Hepatocyte (in vitro differentiated cells): Measurements from ENCODE around the gene LRMDA. TPM values are rescaled to one million over a fixed set of nuclear protein-coding genes. Genes with fewer than 3 reads are reported as not detected.

Experiments used
- DNase-seq: peaks from one replicate; pipeline ENCODE4 v3.0.0-alpha.2; 2016; ENCODE audit warnings: low spot score
- H2AFZ ChIP-seq: fragments of 200-600 bp; sonication (generic); 2 replicates; pipeline ENCODE4 v1.6.0; 2016; ENCODE audit warnings: antibody characterized with exemption, mild to moderate bottlenecking
- H3K27ac ChIP-seq: fragments of 200-600 bp; sonication (generic); 2 replicates; pipeline ENCODE4 v1.5.1; 2016; ENCODE audit warnings: mild to moderate bottlenecking
- H3K27me3 ChIP-seq: fragments of 200-600 bp; sonication (generic); 2 replicates; pipeline ENCODE4 v1.6.1; 2016
- H3K36me3 ChIP-seq: fragments of 200-600 bp; sonication (generic); replicated peaks from 2 replicates; pipeline ENCODE4 v1.5.1; 2016; ENCODE audit warnings: low read depth; ENCODE audit not compliant: insufficient read depth
- H3K4me1 ChIP-seq: fragments of 200-600 bp; sonication (generic); 2 replicates; pipeline ENCODE4 v1.5.1; 2016; ENCODE audit warnings: mild to moderate bottlenecking, moderate library complexity; ENCODE audit not compliant: insufficient read depth
- H3K4me2 ChIP-seq: fragments of 200-600 bp; sonication (generic); 2 replicates; pipeline ENCODE4 v1.6.0; 2016
- H3K4me3 ChIP-seq: fragments of 200-600 bp; sonication (generic); 2 replicates; pipeline ENCODE4 v1.5.1; 2016; ENCODE audit warnings: mild to moderate bottlenecking
- H3K79me2 ChIP-seq: fragments of 200-600 bp; sonication (generic); 2 replicates; pipeline ENCODE4 v1.6.0; 2017; ENCODE audit warnings: mild to moderate bottlenecking
- H3K9me2 ChIP-seq: fragments of 200-600 bp; sonication (generic); replicated peaks from 2 replicates; pipeline ENCODE4 v1.6.0; 2017; ENCODE audit warnings: mild to moderate bottlenecking; ENCODE audit not compliant: insufficient read depth
- H3K9me3 ChIP-seq: fragments of 200-600 bp; sonication (generic); 2 replicates; pipeline ENCODE4 v1.5.1; 2016; ENCODE audit warnings: low read depth, mild to moderate bottlenecking
- H4K20me1 ChIP-seq: fragments of 200-600 bp; sonication (generic); 2 replicates; pipeline ENCODE4 v1.6.0; 2016; ENCODE audit warnings: mild to moderate bottlenecking; ENCODE audit not compliant: insufficient read depth, poor library complexity, severe bottlenecking
- CTCF ChIP-seq: fragments of 200-600 bp; sonication (generic); IDR thresholded peaks from 2 replicates; pipeline ENCODE4 v1.5.1; 2016; ENCODE audit warnings: antibody characterized with exemption, mild to moderate bottlenecking; ENCODE audit not compliant: poor library complexity
- EZH2 ChIP-seq: fragments of 200-600 bp; sonication (generic); IDR thresholded peaks from 2 replicates; pipeline ENCODE4 v1.6.1; 2016; ENCODE audit warnings: antibody characterized with exemption, mild to moderate bottlenecking, borderline replicate concordance
- EZH2phosphoT487 ChIP-seq: fragments of 200-600 bp; sonication (generic); IDR thresholded peaks from one replicate; pipeline ENCODE4 v1.6.1; 2018; ENCODE audit warnings: antibody characterized with exemption, mild to moderate bottlenecking, low read depth, moderate library complexity; ENCODE audit not compliant: unreplicated experiment, severe bottlenecking
- WGBS: methylation state at CpG from one replicate; pipeline ENCODE4 v1.1.6; 2016; ENCODE audit warnings: low lambda C conversion rate; ENCODE audit errors: missing lambda C conversion rate; 5-methylcytosine and 5-hydroxymethylcytosine counted together
- polyA plus RNA-seq: library from polyadenylated mRNA; unstranded; fragments of >200 nt; fragmentation: Nextera tagmentation; extraction: Ambion mirVana; gene quantifications from 2 replicates; pipeline ENCODE4 v1.2.1, GENCODE V29; 2016
- total RNA-seq: library from RNA; depleted of rRNA; stranded (reverse); fragments of >200 nt; gene quantifications from 2 replicates; pipeline ENCODE4 v1.2.3, GENCODE V29; 2014

LRMDA gene
- total and polyA plus RNA-seq, 2 experiments from 2014 or later = 5.6 to 15.7 TPM

GRCh38 chr10:75825661-75826060 lies 394.2 kb downstream of the LRMDA start:
- TF ChIP-seq EZH2phosphoT487 (no peak), CTCF (no peak), EZH2 (no peak)
- DNase-seq = no peak
- peaks cover 12% of the 10 kb centered on the region for H3K4me1 ChIP-seq
- no peaks in the 10 kb centered on the region for H3K36me3 ChIP-seq
- H3K9me2 ChIP-seq = no peaks in the 10 kb centered on the region
- no peak overlapping the region for H3K27ac ChIP-seq
- 71% methylated on average over 5 of the region's 5 CpGs for WGBS
- H4K20me1 ChIP-seq = no peaks in the 10 kb centered on the region
- no peak overlapping the region for H3K4me2 ChIP-seq
- no peaks in the 10 kb centered on the region for H3K9me3 ChIP-seq
- no peak overlapping the region for H2AFZ ChIP-seq
- no peaks in the 10 kb centered on the region for H3K79me2 ChIP-seq
- H3K4me3 ChIP-seq = no peak overlapping the region
- no peaks in the 10 kb centered on the region for H3K27me3 ChIP-seq

- Histone ChIP-seq H3K4me3 (no peak overlapping the region), H3K36me3 (no peaks in the 10 kb centered on the region), H3K27me3 (no peaks in the 10 kb centered on the region), H4K20me1 (no peaks in the 10 kb centered on the region), H3K4me2 (no peak overlapping the region), H2AFZ (no peak overlapping the region), H3K9me3 (no peaks in the 10 kb centered on the region), H3K4me1 (peaks cover 12% of the 10 kb centered on the region), H3K27ac (peak overlapping the region; percentile 13), H3K9me2 (no peaks in the 10 kb centered on the region), H3K79me2 (no peaks in the 10 kb centered on the region)
- WGBS = 72% methylated on average over 5 of the region's 5 CpGs
- no peak for DNase-seq
- TF ChIP-seq EZH2 = no peak
- TF ChIP-seq EZH2phosphoT487 = no peak
- no peak for TF ChIP-seq CTCF
These were observed 395.4 kb downstream of the LRMDA start for GRCh38 chr10:75826846-75827245.

GRCh38 chr10:75827587-75828021 lies 396.2 kb downstream of the LRMDA start:
- 67% methylated on average over 5 of the region's 5 CpGs for WGBS
- Histone ChIP-seq H3K9me3 (no peaks in the 10 kb centered on the region), H2AFZ (no peak overlapping the region), H4K20me1 (no peaks in the 10 kb centered on the region), H3K36me3 (no peaks in the 10 kb centered on the region), H3K4me3 (no peak overlapping the region), H3K4me1 (peaks cover 12% of the 10 kb centered on the region), H3K27me3 (no peaks in the 10 kb centered on the region), H3K27ac (peak overlapping the region; percentile 67), H3K4me2 (no peak overlapping the region), H3K9me2 (no peaks in the 10 kb centered on the region), H3K79me2 (no peaks in the 10 kb centered on the region)
- no peak for DNase-seq
- TF ChIP-seq CTCF = no peak
- no peak for TF ChIP-seq EZH2phosphoT487
- TF ChIP-seq EZH2 = no peak

GRCh38 chr10:75828413-75828812 lies 397.0 kb downstream of the LRMDA start:
- H3K27ac ChIP-seq = peak overlapping the region; percentile 67
- TF ChIP-seq CTCF (no peak), EZH2 (no peak), EZH2phosphoT487 (no peak)
- H4K20me1 ChIP-seq = no peaks in the 10 kb centered on the region
- H3K9me3 ChIP-seq = no peaks in the 10 kb centered on the region
- H2AFZ ChIP-seq = no peak overlapping the region
- no peaks in the 10 kb centered on the region for H3K27me3 ChIP-seq
- H3K4me3 ChIP-seq = no peak overlapping the region
- no peak overlapping the region for H3K4me2 ChIP-seq
- no peaks in the 10 kb centered on the region for H3K36me3 ChIP-seq
- H3K4me1 ChIP-seq = peaks cover 12% of the 10 kb centered on the region
- WGBS = 60% methylated on average over 3 of the region's 3 CpGs
- no peak for DNase-seq
- no peaks in the 10 kb centered on the region for H3K9me2 ChIP-seq
- H3K79me2 ChIP-seq = no peaks in the 10 kb centered on the region
